HG03045 (cell line): Measurements from ENCODE around the gene RASA3.

Experiments used
- ATAC-seq: cut with Tn5 transposase; IDR thresholded peaks from one replicate; pipeline ENCODE4 v1.9.1; 2021; ENCODE audit warnings: mild to moderate bottlenecking, moderate library complexity; ENCODE audit not compliant: unreplicated experiment

The RASA3 gene

DNA sequence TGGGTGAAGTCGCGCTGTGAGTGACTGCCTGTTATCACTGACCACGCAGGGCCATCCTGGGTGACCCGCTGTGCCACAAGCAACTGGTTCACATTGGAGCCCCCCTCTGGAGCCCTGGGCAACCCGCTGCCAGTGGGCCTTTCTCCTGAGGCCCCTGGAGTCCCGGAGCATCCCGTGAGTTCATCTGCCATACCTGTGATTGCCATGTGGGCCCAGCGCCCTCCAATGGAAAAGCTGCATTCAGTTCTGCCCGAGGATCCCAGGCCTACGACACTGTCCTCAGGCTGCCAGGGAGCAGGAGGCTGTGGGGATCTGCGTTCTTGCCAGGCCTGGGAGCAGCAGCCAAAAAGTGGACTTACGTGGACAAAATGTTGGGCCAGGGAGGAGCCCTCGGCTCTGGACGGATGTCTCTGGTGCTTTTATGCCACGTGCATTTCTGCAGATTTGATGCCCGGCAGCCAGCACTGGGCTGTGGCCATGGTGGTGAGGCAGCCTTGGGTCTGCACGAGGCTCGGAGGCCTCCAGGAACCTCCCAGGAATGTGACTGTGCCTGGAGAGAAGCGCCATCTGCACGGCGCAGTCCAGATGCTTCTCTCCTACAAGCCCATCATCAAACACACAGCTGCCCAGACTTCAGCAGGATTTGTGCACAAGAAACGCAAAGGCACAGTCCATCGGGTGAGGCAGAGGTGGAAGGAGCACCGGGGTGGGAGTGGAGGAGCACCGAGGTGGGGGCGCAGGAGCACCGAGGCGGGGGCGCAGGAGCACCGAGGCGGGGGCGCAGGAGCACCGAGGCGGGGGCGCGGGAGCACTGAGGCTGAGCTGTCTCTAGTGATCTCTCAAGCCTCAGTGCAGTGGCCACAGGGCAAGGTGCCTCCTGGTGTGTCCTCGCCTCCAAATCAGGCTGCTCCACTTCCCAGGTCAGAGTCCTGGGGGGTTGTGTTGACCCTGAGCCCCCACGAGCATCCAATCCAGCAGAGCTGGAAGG lies 202.5 kb downstream of the RASA3 start:
- no peak for ATAC-seq

DNA sequence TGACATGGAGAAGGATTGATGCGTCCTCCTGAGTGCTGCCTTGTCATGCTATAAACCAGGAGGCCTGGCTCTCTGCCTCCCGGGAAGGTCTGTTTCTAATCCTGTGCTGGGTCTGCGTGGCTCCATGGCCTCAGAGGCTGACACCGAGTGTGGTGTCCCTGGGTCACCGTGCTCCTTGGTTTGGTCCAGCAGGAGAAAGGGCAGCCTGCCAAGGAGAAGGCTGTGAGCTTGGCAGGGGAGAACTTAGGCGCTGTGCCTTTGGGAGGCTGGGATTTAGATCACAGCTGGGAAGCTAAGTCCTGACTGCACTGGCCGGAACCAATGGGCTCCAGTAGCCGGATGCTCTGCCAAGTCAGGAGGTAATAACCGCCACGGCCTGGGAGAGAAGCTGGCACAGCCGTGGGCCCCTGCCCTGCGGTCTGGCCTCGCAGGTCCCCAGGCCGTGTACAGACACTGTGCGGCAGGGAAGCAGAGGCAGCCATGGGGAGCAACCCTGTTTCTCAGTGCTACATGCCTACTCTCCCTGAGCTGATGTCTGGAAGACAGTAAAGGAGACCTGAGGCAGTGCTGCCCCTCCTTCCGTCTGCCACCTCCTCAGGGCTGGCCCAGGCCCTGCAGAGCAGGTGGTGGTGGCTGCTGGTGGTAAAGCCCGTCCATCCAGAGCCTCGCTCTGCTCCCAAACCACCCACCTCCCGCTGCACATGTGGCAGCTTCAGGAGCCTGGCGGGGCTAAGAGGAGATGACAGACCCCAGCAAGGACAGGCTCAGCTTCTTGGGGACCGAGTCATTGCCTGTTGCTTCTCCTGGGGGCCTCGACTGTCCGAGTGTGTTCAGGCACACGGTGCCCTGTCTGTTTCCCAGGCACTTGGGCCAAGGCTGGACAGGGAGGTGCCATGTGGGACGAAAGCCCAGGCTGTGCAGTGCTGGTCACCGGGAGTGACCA lies 203.5 kb downstream of the RASA3 start:
- ATAC-seq = no peak
